ENCODE data around the gene LUC7L2. TPM values are rescaled to one million over a fixed set of nuclear protein-coding genes. Genes with fewer than 3 reads are reported as not detected.
A peak's percentile ranks its signal among the peaks of the same experiment; 100 is the strongest.

LUC7L2 gene
- total and polyA plus RNA-seq, 9 of the 15 experiments (the other 6 are each of a cell fraction or from before 2014, with no cell fraction given): 56.1 to 207 (median 141) TPM

DNA sequence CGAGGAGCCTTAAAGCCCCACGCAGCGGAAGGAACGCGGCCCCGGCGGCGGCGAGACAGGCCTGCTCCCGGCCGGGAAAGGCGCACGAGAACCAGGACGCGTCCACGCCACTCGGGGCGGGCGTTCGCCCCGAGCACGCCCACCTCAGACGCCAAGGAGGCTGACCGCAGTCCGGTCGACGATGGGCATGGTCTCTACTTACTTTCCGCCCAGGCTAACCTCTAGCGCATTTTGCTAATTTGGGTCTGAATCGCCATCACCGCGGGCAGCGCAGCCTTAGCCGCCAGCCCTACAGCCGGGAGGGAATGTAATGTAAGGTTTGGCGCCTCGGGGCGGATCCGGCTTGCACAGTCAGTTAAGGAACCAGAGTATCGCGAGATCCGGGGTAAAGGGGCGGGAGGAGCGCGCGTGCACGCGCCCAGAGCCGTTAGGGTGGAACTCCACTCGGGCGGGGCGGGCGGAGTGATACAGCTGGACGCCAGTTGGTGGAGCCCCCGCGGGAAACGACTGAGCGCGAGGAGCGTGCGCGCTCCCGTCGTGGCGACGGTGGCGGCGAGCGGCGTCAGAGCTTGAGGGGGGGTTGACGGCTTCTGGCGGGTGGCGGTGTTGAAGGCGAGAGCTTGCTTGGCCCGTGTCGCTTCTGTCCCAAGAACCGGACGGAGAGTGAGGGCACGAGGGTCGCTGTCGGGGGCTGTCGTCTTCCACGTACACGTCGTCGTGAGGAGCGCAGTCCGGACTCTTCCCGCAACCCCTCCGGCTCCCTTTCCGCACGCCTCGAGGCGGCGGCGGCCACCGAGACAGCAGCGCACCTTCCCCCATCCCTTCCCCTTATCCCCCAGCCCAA lies at the start of gene LUC7L2 (continued):
- TF ChIP-seq CREB1 (IDR thresholded peaks at IDR 0.05): peak; percentile 91
- peak; percentile 90 for TF ChIP-seq CREB1 (CRISPR knock-in tag; IDR thresholded peaks at IDR 0.05)
- TF ChIP-seq POLR2G (IDR thresholded peaks at IDR 0.05; ENCODE audit: low read depth, low read length): peak; percentile 97
- peak; percentile 66 for TF ChIP-seq ZNF143 (CRISPR knock-in tag; IDR thresholded peaks at IDR 0.05)
- TF ChIP-seq BCOR (IDR thresholded peaks at IDR 0.05): peak; percentile 54; the same call in 1 of the 2 replicates
- TF ChIP-seq, protein P1, sequence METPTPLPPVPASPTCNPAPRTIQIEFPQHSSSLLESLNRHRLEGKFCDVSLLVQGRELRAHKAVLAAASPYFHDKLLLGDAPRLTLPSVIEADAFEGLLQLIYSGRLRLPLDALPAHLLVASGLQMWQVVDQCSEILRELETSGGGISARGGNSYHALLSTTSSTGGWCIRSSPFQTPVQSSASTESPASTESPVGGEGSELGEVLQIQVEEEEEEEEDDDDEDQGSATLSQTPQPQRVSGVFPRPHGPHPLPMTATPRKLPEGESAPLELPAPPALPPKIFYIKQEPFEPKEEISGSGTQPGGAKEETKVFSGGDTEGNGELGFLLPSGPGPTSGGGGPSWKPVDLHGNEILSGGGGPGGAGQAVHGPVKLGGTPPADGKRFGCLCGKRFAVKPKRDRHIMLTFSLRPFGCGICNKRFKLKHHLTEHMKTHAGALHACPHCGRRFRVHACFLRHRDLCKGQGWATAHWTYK (CRISPR knock-in tag; IDR thresholded peaks at IDR 0.05): peak; percentile 24; the same call in 1 of the 2 replicates
- peak; percentile 63 for TF ChIP-seq TEAD4 (IDR thresholded peaks at IDR 0.05; ENCODE audit: low read length)
- TF ChIP-seq TEAD4 (CRISPR knock-in tag; IDR thresholded peaks at IDR 0.05; ENCODE audit: borderline replicate concordance): no peak
- no peak for TF ChIP-seq HMG20B (CRISPR knock-in tag; IDR thresholded peaks at IDR 0.05)
- TF ChIP-seq JUNB (CRISPR knock-in tag; conservative IDR thresholded peaks at IDR 0.05): no peak
- TF ChIP-seq, protein P2, sequence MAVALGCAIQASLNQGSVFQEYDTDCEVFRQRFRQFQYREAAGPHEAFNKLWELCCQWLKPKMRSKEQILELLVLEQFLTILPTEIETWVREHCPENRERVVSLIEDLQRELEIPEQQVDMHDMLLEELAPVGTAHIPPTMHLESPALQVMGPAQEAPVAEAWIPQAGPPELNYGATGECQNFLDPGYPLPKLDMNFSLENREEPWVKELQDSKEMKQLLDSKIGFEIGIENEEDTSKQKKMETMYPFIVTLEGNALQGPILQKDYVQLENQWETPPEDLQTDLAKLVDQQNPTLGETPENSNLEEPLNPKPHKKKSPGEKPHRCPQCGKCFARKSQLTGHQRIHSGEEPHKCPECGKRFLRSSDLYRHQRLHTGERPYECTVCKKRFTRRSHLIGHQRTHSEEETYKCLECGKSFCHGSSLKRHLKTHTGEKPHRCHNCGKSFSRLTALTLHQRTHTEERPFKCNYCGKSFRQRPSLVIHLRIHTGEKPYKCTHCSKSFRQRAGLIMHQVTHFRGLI (CRISPR knock-in tag; IDR thresholded peaks at IDR 0.05): no peak
- no peak for TF ChIP-seq NFE2L1 (tag; IDR thresholded peaks at IDR 0.05; ENCODE audit: borderline replicate concordance, low read depth)
- peak; percentile 92 for TF ChIP-seq RBBP5 (IDR thresholded peaks at IDR 0.05; ENCODE audit: borderline replicate concordance, insufficient read depth, low read length, poor library complexity, severe bottlenecking)
- TF ChIP-seq, protein P3, sequence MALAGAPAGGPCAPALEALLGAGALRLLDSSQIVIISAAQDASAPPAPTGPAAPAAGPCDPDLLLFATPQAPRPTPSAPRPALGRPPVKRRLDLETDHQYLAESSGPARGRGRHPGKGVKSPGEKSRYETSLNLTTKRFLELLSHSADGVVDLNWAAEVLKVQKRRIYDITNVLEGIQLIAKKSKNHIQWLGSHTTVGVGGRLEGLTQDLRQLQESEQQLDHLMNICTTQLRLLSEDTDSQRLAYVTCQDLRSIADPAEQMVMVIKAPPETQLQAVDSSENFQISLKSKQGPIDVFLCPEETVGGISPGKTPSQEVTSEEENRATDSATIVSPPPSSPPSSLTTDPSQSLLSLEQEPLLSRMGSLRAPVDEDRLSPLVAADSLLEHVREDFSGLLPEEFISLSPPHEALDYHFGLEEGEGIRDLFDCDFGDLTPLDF (CRISPR knock-in tag; IDR thresholded peaks at IDR 0.05): peak; percentile 99
- no peak; the same call in 1 of the 2 replicates for TF ChIP-seq RNF2 (IDR thresholded peaks at IDR 0.05)
- TF ChIP-seq NFYB (IDR thresholded peaks at IDR 0.05; ENCODE audit: extremely low read depth, insufficient read length): peak; percentile 38
- TF ChIP-seq HMG20A (CRISPR knock-in tag; conservative IDR thresholded peaks at IDR 0.05): no peak
- no peak for TF ChIP-seq ZKSCAN8 (CRISPR knock-in tag; IDR thresholded peaks at IDR 0.05)
- peak; percentile 95 for TF ChIP-seq HDAC6 (IDR thresholded peaks at IDR 0.05; ENCODE audit: low read depth, low read length)
- TF ChIP-seq RBM25 (IDR thresholded peaks at IDR 0.05; ENCODE audit: low read depth, low read length, severe bottlenecking): peak; percentile 98
- peak; percentile 86; the same call in 1 of the 2 replicates for TF ChIP-seq TOE1 (IDR thresholded peaks at IDR 0.05; ENCODE audit: borderline replicate concordance)
- peak; percentile 95; the same call in 1 of the 2 replicates for TF ChIP-seq TOE1 (CRISPR knock-in tag; IDR thresholded peaks at IDR 0.05; ENCODE audit: borderline replicate concordance, low read depth)
- 0 out of 2 replicates have a peak, but pooled peaks have one; percentile 4 for TF ChIP-seq ELF4 (CRISPR knock-in tag; IDR thresholded peaks at IDR 0.05)
